Measurements from ENCODE around the gene PSMB7. TPM values are rescaled to one million over a fixed set of nuclear protein-coding genes. Genes with fewer than 3 reads are reported as not detected.

Gene PSMB7
- total RNA-seq, 4 donors from 2014 or later = 265 to 438 (median 354) TPM

DNA sequence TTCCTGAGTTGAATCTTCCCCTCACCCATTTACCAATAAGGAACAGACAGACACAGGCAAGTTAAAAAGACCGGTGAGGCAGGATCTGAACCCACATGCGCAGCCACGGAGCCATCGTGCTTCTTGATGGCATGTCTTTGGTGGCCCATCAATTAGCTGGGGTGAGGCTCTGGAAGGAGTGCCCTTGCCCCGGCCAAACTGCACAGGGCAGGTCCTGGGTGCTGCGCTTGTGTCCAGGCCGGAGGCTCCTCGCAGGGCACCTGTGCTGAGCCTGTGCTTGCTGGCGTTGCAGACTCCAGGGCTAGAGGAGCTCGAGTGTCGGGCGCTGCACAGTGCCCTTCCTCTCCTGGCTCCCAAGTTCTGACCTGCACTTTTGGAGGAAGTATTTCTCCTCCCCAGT is 66.4 kb downstream of the PSMB7 start:
- intact Hi-C loops (cut with DNase I; ENCODE audit: low total_unique reads) = no loop called here
- no peak for ATAC-seq
- Histone ChIP-seq H3K36me3 (peaks cover 0 to 53% of the 10 kb centered on the region in 2 donors), H3K4me1 (no peaks in the 10 kb centered on the region), H3K4me3 (no peak overlapping the region), H3K9me3 (no peaks in the 10 kb centered on the region), H3K27me3 (no peaks in the 10 kb centered on the region), H3K27ac (no peak overlapping the region)
- TF ChIP-seq, protein P1, sequence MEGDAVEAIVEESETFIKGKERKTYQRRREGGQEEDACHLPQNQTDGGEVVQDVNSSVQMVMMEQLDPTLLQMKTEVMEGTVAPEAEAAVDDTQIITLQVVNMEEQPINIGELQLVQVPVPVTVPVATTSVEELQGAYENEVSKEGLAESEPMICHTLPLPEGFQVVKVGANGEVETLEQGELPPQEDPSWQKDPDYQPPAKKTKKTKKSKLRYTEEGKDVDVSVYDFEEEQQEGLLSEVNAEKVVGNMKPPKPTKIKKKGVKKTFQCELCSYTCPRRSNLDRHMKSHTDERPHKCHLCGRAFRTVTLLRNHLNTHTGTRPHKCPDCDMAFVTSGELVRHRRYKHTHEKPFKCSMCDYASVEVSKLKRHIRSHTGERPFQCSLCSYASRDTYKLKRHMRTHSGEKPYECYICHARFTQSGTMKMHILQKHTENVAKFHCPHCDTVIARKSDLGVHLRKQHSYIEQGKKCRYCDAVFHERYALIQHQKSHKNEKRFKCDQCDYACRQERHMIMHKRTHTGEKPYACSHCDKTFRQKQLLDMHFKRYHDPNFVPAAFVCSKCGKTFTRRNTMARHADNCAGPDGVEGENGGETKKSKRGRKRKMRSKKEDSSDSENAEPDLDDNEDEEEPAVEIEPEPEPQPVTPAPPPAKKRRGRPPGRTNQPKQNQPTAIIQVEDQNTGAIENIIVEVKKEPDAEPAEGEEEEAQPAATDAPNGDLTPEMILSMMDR (IDR thresholded peaks at IDR 0.05 in 4 of 5, conservative IDR thresholded peaks at IDR 0.05 in 1 of 5) = no peak
- TF ChIP-seq POLR2A (IDR thresholded peaks at IDR 0.05) = no peak
- in situ Hi-C loops (cut with MboI; ENCODE audit: low sequenced_read_pairs in 4 of 4) = no loop called here
- DNase-seq = no peak

DNA sequence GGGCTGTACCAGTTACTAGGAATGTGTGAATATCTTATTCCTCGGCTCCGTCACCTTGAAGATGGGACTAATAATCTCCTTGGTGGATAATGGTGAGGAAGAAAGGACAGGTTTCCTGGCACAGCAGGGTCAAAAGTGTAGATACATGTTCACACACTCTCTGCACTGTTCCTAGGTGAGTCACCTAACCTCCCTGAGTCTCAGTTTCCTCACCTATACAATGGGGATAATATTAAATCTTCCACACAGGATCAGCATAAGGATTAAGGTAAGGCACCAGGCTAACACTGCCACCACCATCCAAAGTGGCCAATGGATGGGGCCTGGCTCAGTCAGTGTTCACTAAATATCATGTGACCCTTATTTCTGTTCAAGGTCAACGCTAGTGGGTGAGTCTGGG is 66.9 kb downstream of the PSMB7 start:
- Histone ChIP-seq H3K36me3 (peaks cover 0 to 49% of the 10 kb centered on the region in 2 donors), H3K4me1 (peaks cover 4% of the 10 kb centered on the region in 2 donors), H3K9me3 (no peaks in the 10 kb centered on the region), H3K4me3 (no peak overlapping the region), H3K27ac (no peak overlapping the region), H3K27me3 (no peaks in the 10 kb centered on the region)
- DNase-seq (no peak), ATAC-seq (no peak)
- in situ Hi-C loops (cut with MboI; ENCODE audit: low sequenced_read_pairs in 4 of 4) (no loop called here), intact Hi-C loops (cut with DNase I; ENCODE audit: low total_unique reads) (no loop called here)
- no peak for TF ChIP-seq POLR2A (IDR thresholded peaks at IDR 0.05)
- TF ChIP-seq, protein P1 (IDR thresholded peaks at IDR 0.05 in 4 of 5, conservative IDR thresholded peaks at IDR 0.05 in 1 of 5) = no peak

DNA sequence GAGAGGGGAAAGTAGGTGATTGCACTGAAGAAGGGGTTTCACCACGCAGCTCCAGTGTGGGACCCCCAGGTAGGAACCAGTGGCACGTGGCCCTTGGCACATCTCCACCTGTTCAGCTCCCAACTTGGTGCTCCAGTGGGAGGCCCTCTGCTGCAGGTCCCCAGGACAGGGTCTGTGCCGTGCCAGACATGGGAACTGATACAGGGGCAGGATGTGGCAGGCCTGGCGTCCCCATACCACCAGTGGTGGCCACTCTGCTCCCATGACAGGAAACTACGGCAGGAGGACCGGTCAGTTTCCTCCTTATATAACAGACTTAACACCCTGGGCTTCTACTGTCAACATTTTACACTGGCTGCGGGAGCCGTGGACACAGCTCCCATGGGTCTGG is 67.3 kb downstream of the PSMB7 start:
- Histone ChIP-seq H3K4me3 (no peak overlapping the region), H3K27ac (no peak overlapping the region), H3K4me1 (peaks cover 6 to 8% of the 10 kb centered on the region in 2 donors), H3K27me3 (no peaks in the 10 kb centered on the region), H3K36me3 (peaks cover 0 to 45% of the 10 kb centered on the region in 2 donors), H3K9me3 (no peaks in the 10 kb centered on the region)
- DNase-seq (no peak), ATAC-seq (no peak)
- intact Hi-C loops (cut with DNase I; ENCODE audit: low total_unique reads) = no loop called here
- in situ Hi-C loops (cut with MboI; ENCODE audit: low sequenced_read_pairs in 4 of 4) = no loop called here
- TF ChIP-seq, protein P1 (IDR thresholded peaks at IDR 0.05 in 4 of 5, conservative IDR thresholded peaks at IDR 0.05 in 1 of 5) = no peak
- no peak for TF ChIP-seq POLR2A (IDR thresholded peaks at IDR 0.05)

DNA sequence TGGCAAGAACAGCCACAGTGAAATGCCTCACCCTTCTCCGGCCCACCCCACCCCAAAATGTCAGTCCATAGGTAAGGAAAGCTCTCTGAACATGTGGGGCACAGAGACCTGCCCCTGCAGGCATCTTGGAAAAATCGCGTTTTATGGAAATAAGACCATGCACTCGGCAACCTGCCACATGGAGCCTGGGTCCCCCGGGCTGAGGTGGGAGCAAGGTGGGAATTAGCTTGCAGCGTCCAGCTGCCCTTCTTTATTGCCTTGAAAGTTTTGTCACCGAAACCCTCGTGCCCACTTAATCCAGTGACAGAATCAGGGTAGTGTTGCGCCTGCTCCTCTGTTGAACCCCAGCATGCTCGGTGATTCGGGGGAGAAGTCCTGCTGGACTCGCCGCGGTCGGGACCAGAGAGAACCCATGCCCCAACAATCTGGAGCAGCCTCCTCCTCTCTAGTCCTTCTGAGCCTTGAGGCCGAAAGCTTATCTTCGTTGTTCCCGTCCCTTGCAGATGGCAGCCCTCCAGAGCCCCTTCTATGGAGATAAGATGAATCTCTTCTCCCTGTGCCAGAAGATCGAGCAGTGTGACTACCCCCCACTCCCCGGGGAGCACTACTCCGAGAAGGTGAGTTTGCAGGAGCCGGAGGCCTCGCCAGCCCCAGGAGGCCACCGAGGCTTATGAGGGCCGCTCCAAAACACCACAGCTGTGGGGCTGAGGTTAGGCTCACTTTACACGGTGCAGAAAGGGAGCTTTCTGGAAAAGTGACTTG is 67.9 kb downstream of the PSMB7 start:
- DNase-seq = no peak
- in situ Hi-C loops (cut with MboI; ENCODE audit: low sequenced_read_pairs in 4 of 4) = no loop called here

DNA sequence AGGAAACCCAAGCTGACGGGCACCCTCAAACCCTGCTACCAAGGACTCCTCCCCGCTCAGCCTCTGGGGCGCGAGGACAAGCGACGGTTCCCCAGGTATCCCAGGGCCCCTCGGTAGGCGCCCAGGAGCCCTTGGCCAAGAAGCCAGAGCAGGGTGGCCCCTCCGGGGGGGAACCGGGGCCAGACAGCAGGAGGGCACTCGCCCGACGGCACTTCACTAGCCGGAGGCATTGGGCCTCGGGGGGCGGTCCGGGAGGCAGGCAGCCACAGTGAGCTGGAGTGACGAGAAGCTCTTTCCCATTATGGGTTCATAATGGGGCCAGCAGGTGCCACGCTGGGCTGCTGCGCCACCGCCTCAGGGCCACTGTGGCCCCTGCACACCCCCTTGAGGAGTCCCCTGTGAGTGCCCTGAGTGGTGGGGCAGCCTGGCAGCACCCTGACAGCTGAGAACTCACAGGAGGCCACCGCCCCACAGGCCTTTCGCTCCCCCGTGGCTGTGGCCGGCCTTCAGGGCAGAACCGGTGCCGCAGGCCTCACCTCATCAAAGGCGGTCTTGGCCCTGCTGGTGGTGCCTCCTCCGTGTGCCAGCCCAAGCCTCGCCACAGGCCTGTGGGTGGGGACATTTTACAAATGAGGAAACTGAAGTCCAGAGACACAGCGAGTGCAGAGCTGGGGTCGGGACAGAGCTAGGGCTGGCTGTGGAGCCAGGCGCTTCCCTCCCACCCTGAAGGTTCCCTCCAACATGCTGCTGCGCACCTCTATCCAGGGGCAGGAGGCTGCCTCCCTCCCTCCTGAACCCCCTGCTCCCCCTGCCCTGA is 68.7 kb downstream of the PSMB7 start:
- Histone ChIP-seq H3K36me3 (peaks cover 0 to 31% of the 10 kb centered on the region in 2 donors), H3K9me3 (no peaks in the 10 kb centered on the region), H3K27me3 (no peaks in the 10 kb centered on the region), H3K4me3 (no peak overlapping the region), H3K4me1 (peaks cover 14 to 16% of the 10 kb centered on the region in 2 donors), H3K27ac (no peak overlapping the region)
- ATAC-seq (no peak), DNase-seq (no peak)
- intact Hi-C loops (cut with DNase I; ENCODE audit: low total_unique reads) = no loop called here
- in situ Hi-C loops (cut with MboI; ENCODE audit: low sequenced_read_pairs in 4 of 4) = no loop called here
- TF ChIP-seq POLR2A (IDR thresholded peaks at IDR 0.05) = no peak
- TF ChIP-seq, protein P1 (IDR thresholded peaks at IDR 0.05 in 4 of 5, conservative IDR thresholded peaks at IDR 0.05 in 1 of 5) = no peak

More for the DNA sequence above, 67.9 kb downstream of the PSMB7 start:
- Histone ChIP-seq H3K4me1 (peaks cover 11 to 14% of the 10 kb centered on the region in 2 donors), H3K4me3 (no peak overlapping the region), H3K9me3 (no peaks in the 10 kb centered on the region), H3K36me3 (peaks cover 0 to 40% of the 10 kb centered on the region in 2 donors), H3K27ac (no peak overlapping the region), H3K27me3 (no peaks in the 10 kb centered on the region)
- no peak for ATAC-seq
- intact Hi-C loops (cut with DNase I; ENCODE audit: low total_unique reads) = no loop called here
- no peak for TF ChIP-seq POLR2A (IDR thresholded peaks at IDR 0.05)

All from gastrocnemius medialis (tissue), 4 donors.